GM23338 (cell line): ENCODE data around the gene MRPL38. TPM values are rescaled to one million over a fixed set of nuclear protein-coding genes. Genes with fewer than 3 reads are reported as not detected.

Source experiments
- ATAC-seq: fragments of 200-7000 bp; cut with Tn5 transposase; 3 replicates; pipeline ENCODE4 v1.9.1; 2020
- DNase-seq: peaks from one replicate; pipeline ENCODE4 v3.0.0-alpha.2; 2015; ENCODE audit warnings: low spot score
- H2AFZ ChIP-seq: fragments of 200-600 bp; sonication (generic); 2 replicates; pipeline ENCODE4 v1.8.0; 2016; ENCODE audit warnings: antibody characterized with exemption, mild to moderate bottlenecking, moderate library complexity
- H3F3A ChIP-seq: fragments of 200-600 bp; sonication (generic); replicated peaks from 2 replicates; pipeline ENCODE4 v1.8.0; 2017; ENCODE audit warnings: antibody characterized with exemption, mixed run types, low read depth
- H3K27ac ChIP-seq: fragments of 200-600 bp; sonication (generic); 2 replicates; pipeline ENCODE4 v1.6.1; 2016; ENCODE audit warnings: low read depth
- H3K27me3 ChIP-seq: fragments of 200-600 bp; sonication (generic); 2 replicates; pipeline ENCODE4 v1.8.0; 2016; ENCODE audit warnings: mild to moderate bottlenecking, mixed run types, moderate library complexity; ENCODE audit not compliant: insufficient read depth
- H3K36me3 ChIP-seq: fragments of 200-600 bp; sonication (generic); 2 replicates; pipeline ENCODE4 v1.8.0; 2016; ENCODE audit warnings: mild to moderate bottlenecking; ENCODE audit not compliant: insufficient read depth
- H3K4me1 ChIP-seq: fragments of 200-600 bp; sonication (generic); 2 replicates; pipeline ENCODE4 v1.8.0; 2016; ENCODE audit warnings: mild to moderate bottlenecking, moderate library complexity; ENCODE audit not compliant: insufficient read depth
- H3K4me2 ChIP-seq: fragments of 200-600 bp; sonication (generic); 2 replicates; pipeline ENCODE4 v1.7.1; 2017; ENCODE audit warnings: mixed run types
- H3K4me3 ChIP-seq: fragments of 200-600 bp; sonication (generic); 2 replicates; pipeline ENCODE4 v1.6.1; 2016; ENCODE audit warnings: mixed run types
- H3K79me2 ChIP-seq: fragments of 200-600 bp; sonication (generic); replicated peaks from 2 replicates; pipeline ENCODE4 v1.8.0; 2017; ENCODE audit warnings: mild to moderate bottlenecking; ENCODE audit not compliant: insufficient read depth
- H3K9me2 ChIP-seq: fragments of 200-600 bp; sonication (generic); 2 replicates; pipeline ENCODE4 v1.8.0; 2017; ENCODE audit not compliant: insufficient read depth
- H4K20me1 ChIP-seq: fragments of 200-600 bp; sonication (generic); replicated peaks from 2 replicates; pipeline ENCODE4 v1.8.0; 2017; ENCODE audit warnings: mild to moderate bottlenecking; ENCODE audit not compliant: insufficient read depth
- H3K27ac Mint-ChIP-seq: 2 replicates; pipeline ENCODE4 v1.8.0; 2020; ENCODE audit warnings: inconsistent platforms, mild to moderate bottlenecking, moderate library complexity, mixed read lengths
- H3K27me3 Mint-ChIP-seq: 3 replicates; pipeline ENCODE4 v1.8.0; 2022; ENCODE audit warnings: low read depth, mild to moderate bottlenecking, moderate library complexity, mixed read lengths, inconsistent platforms; ENCODE audit not compliant: insufficient read depth, poor library complexity
- H3K36me3 Mint-ChIP-seq: 3 replicates; pipeline ENCODE4 v1.8.0; 2021; ENCODE audit warnings: low read depth, mild to moderate bottlenecking, inconsistent platforms, moderate library complexity, mixed read lengths
- H3K4me1 Mint-ChIP-seq: 3 replicates; pipeline ENCODE4 v1.8.0; 2020; ENCODE audit warnings: mild to moderate bottlenecking, inconsistent platforms, mixed read lengths
- H3K4me3 Mint-ChIP-seq: 3 replicates; pipeline ENCODE4 v1.8.0; 2021; ENCODE audit warnings: moderate library complexity, mild to moderate bottlenecking, inconsistent platforms, mixed read lengths
- H3K9me3 Mint-ChIP-seq: 3 replicates; pipeline ENCODE4 v1.8.0; 2020; ENCODE audit warnings: moderate library complexity, mild to moderate bottlenecking, inconsistent platforms, mixed read lengths
- CREB1 ChIP-seq: fragments of 250-450 bp; sonication (Bioruptor Pico); IDR thresholded peaks from 2 replicates; pipeline ENCODE4 v1.5.0; 2020; ENCODE audit warnings: low read depth, mild to moderate bottlenecking, moderate library complexity
- EZH2 ChIP-seq: fragments of 200-600 bp; sonication (generic); IDR thresholded peaks from one replicate; pipeline ENCODE4 v1.8.0; 2017; ENCODE audit warnings: antibody characterized with exemption, mild to moderate bottlenecking, low read depth; ENCODE audit not compliant: unreplicated experiment
- EZH2phosphoT487 ChIP-seq: fragments of 200-600 bp; sonication (generic); IDR thresholded peaks from one replicate; pipeline ENCODE4 v1.8.1; 2018; ENCODE audit warnings: antibody characterized with exemption; ENCODE audit not compliant: unreplicated experiment
- JUNB ChIP-seq: IDR thresholded peaks from one replicate; pipeline ENCODE4 v1.6.1; 2016; ENCODE audit warnings: antibody characterized with exemption; ENCODE audit not compliant: unreplicated experiment
- NANOG ChIP-seq: IDR thresholded peaks from 2 replicates; pipeline ENCODE4 v1.6.1; 2016; ENCODE audit warnings: antibody characterized with exemption, borderline replicate concordance
- POLR2AphosphoS5 ChIP-seq: IDR thresholded peaks from 2 replicates; pipeline ENCODE4 v1.6.1; 2016; ENCODE audit warnings: antibody characterized with exemption, low read depth
- STAT1 ChIP-seq: IDR thresholded peaks from one replicate; pipeline ENCODE4 v1.6.1; 2016; ENCODE audit warnings: antibody characterized with exemption; ENCODE audit not compliant: unreplicated experiment
- ZNF114 ChIP-seq: fragments of 250-450 bp; sonication (Bioruptor Pico); IDR thresholded peaks from 2 replicates; pipeline ENCODE4 v1.5.0; 2020; ENCODE audit warnings: mild to moderate bottlenecking, moderate library complexity
- ZNF331 ChIP-seq: fragments of 250-450 bp; sonication (Bioruptor Pico); IDR thresholded peaks from 2 replicates; pipeline ENCODE4 v1.5.0; 2020; ENCODE audit warnings: low read depth, mild to moderate bottlenecking, moderate library complexity
- polyA plus RNA-seq: library from polyadenylated mRNA; unstranded; fragments of >200 nt; fragmentation: Nextera tagmentation; extraction: Ambion mirVana; gene quantifications from 2 replicates; pipeline ENCODE4 v1.2.1, GENCODE V29; 2016
- total RNA-seq: library from RNA; depleted of rRNA; stranded (reverse); fragments of >200 nt; shearing (Covaris generic); gene quantifications from 2 replicates; pipeline ENCODE4 v1.2.3, GENCODE V29; 2014
- TF ChIP-seq, protein P1 (sequence below): IDR thresholded peaks from one replicate; pipeline ENCODE4 v1.6.1; 2018; ENCODE audit warnings: antibody characterized with exemption; ENCODE audit not compliant: unreplicated experiment
- TF ChIP-seq, protein P2 (sequence below): IDR thresholded peaks from 2 replicates; pipeline ENCODE4 v1.6.1; 2016; ENCODE audit warnings: antibody characterized with exemption
- TF ChIP-seq, protein P3 (sequence below): fragments of 250-450 bp; sonication (Bioruptor Pico); IDR thresholded peaks from 2 replicates; pipeline ENCODE4 v1.5.0; 2020; ENCODE audit warnings: mild to moderate bottlenecking, moderate library complexity
- TF ChIP-seq, protein P4 (sequence below), 2 experiments: fragments of 200-600 bp in 1 of 2; sonication (generic) in 1 of 2; conservative IDR thresholded peaks; 2 replicates each; pipeline versions ENCODE4 v1.5.1 to v1.6.1; 2016 to 2017; ENCODE audit warnings: antibody characterized with exemption in 2 of 2, low read depth in 2 of 2, mild to moderate bottlenecking in 2 of 2, moderate library complexity in 1 of 2

Gene MRPL38
- total and polyA plus RNA-seq, 2 experiments from 2014 or later, result 63.6 to 90.0 TPM

DNA sequence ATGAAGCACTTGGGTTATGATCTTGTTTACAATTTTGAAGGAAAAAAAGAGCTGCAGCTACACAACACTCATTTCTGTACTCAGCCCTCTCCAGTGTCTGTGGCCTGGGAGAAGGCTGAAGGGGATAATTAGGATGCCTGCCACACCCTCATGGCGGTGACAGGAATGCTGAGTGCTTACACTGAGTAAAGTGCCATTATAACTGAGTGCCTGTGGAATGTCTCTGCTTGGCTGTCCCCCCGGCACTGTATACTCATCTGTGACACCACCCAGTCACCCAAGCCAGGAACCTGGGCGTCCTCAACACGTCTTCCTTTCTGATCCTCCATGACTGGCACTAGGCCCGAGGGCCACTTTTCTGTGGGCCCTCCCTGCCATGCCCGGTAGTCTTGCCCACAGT lies 3.5 kb upstream of the MRPL38 start:
- no peaks in the 10 kb centered on the region for H3K9me3 Mint-ChIP-seq
- H3K4me2 ChIP-seq, result no peak overlapping the region
- peaks cover 7% of the 10 kb centered on the region for H3K4me1 ChIP-seq
- no peak overlapping the region for H3K27ac ChIP-seq
- H3K27me3 ChIP-seq, result no peaks in the 10 kb centered on the region
- ATAC-seq, result no peak
- no peaks in the 10 kb centered on the region for H3K9me2 ChIP-seq
- no peak overlapping the region for H2AFZ ChIP-seq
- H3K4me1 Mint-ChIP-seq, result no peaks in the 10 kb centered on the region; the same call in 2 of the 3 replicates
- peaks cover 2% of the 10 kb centered on the region; the same call in 2 of the 3 replicates for H3K36me3 Mint-ChIP-seq
- DNase-seq, result no peak
- H3K36me3 ChIP-seq, result no peaks in the 10 kb centered on the region
- no peak overlapping the region for H3K4me3 ChIP-seq
- peaks cover 11% of the 10 kb centered on the region for H3K79me2 ChIP-seq
- no peak for TF ChIP-seq ZNF114 (CRISPR knock-in tag)
- TF ChIP-seq EZH2phosphoT487, result no peak
- TF ChIP-seq STAT1, result no peak
- TF ChIP-seq, protein P1, sequence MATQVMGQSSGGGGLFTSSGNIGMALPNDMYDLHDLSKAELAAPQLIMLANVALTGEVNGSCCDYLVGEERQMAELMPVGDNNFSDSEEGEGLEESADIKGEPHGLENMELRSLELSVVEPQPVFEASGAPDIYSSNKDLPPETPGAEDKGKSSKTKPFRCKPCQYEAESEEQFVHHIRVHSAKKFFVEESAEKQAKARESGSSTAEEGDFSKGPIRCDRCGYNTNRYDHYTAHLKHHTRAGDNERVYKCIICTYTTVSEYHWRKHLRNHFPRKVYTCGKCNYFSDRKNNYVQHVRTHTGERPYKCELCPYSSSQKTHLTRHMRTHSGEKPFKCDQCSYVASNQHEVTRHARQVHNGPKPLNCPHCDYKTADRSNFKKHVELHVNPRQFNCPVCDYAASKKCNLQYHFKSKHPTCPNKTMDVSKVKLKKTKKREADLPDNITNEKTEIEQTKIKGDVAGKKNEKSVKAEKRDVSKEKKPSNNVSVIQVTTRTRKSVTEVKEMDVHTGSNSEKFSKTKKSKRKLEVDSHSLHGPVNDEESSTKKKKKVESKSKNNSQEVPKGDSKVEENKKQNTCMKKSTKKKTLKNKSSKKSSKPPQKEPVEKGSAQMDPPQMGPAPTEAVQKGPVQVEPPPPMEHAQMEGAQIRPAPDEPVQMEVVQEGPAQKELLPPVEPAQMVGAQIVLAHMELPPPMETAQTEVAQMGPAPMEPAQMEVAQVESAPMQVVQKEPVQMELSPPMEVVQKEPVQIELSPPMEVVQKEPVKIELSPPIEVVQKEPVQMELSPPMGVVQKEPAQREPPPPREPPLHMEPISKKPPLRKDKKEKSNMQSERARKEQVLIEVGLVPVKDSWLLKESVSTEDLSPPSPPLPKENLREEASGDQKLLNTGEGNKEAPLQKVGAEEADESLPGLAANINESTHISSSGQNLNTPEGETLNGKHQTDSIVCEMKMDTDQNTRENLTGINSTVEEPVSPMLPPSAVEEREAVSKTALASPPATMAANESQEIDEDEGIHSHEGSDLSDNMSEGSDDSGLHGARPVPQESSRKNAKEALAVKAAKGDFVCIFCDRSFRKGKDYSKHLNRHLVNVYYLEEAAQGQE, result no peak
- TF ChIP-seq, protein P2, sequence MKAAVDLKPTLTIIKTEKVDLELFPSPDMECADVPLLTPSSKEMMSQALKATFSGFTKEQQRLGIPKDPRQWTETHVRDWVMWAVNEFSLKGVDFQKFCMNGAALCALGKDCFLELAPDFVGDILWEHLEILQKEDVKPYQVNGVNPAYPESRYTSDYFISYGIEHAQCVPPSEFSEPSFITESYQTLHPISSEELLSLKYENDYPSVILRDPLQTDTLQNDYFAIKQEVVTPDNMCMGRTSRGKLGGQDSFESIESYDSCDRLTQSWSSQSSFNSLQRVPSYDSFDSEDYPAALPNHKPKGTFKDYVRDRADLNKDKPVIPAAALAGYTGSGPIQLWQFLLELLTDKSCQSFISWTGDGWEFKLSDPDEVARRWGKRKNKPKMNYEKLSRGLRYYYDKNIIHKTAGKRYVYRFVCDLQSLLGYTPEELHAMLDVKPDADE, result no peak
- TF ChIP-seq, protein P3, sequence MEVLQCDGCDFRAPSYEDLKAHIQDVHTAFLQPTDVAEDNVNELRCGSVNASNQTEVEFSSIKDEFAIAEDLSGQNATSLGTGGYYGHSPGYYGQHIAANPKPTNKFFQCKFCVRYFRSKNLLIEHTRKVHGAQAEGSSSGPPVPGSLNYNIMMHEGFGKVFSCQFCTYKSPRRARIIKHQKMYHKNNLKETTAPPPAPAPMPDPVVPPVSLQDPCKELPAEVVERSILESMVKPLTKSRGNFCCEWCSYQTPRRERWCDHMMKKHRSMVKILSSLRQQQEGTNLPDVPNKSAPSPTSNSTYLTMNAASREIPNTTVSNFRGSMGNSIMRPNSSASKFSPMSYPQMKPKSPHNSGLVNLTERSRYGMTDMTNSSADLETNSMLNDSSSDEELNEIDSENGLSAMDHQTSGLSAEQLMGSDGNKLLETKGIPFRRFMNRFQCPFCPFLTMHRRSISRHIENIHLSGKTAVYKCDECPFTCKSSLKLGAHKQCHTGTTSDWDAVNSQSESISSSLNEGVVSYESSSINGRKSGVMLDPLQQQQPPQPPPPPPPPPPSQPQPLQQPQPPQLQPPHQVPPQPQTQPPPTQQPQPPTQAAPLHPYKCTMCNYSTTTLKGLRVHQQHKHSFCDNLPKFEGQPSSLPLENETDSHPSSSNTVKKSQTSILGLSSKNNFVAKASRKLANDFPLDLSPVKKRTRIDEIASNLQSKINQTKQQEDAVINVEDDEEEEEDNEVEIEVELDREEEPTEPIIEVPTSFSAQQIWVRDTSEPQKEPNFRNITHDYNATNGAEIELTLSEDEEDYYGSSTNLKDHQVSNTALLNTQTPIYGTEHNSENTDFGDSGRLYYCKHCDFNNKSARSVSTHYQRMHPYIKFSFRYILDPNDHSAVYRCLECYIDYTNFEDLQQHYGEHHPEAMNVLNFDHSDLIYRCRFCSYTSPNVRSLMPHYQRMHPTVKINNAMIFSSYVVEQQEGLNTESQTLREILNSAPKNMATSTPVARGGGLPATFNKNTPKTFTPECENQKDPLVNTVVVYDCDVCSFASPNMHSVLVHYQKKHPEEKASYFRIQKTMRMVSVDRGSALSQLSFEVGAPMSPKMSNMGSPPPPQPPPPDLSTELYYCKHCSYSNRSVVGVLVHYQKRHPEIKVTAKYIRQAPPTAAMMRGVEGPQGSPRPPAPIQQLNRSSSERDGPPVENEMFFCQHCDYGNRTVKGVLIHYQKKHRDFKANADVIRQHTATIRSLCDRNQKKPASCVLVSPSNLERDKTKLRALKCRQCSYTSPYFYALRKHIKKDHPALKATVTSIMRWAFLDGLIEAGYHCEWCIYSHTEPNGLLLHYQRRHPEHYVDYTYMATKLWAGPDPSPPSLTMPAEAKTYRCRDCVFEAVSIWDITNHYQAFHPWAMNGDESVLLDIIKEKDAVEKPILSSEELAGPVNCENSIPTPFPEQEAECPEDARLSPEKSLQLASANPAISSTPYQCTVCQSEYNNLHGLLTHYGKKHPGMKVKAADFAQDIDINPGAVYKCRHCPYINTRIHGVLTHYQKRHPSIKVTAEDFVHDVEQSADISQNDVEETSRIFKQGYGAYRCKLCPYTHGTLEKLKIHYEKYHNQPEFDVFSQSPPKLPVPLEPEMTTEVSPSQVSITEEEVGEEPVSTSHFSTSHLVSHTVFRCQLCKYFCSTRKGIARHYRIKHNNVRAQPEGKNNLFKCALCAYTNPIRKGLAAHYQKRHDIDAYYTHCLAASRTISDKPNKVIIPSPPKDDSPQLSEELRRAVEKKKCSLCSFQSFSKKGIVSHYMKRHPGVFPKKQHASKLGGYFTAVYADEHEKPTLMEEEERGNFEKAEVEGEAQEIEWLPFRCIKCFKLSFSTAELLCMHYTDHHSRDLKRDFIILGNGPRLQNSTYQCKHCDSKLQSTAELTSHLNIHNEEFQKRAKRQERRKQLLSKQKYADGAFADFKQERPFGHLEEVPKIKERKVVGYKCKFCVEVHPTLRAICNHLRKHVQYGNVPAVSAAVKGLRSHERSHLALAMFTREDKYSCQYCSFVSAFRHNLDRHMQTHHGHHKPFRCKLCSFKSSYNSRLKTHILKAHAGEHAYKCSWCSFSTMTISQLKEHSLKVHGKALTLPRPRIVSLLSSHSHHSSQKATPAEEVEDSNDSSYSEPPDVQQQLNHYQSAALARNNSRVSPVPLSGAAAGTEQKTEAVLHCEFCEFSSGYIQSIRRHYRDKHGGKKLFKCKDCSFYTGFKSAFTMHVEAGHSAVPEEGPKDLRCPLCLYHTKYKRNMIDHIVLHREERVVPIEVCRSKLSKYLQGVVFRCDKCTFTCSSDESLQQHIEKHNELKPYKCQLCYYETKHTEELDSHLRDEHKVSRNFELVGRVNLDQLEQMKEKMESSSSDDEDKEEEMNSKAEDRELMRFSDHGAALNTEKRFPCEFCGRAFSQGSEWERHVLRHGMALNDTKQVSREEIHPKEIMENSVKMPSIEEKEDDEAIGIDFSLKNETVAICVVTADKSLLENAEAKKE (CRISPR knock-in tag), result no peak
- TF ChIP-seq NANOG, result no peak
- TF ChIP-seq, protein P4, sequence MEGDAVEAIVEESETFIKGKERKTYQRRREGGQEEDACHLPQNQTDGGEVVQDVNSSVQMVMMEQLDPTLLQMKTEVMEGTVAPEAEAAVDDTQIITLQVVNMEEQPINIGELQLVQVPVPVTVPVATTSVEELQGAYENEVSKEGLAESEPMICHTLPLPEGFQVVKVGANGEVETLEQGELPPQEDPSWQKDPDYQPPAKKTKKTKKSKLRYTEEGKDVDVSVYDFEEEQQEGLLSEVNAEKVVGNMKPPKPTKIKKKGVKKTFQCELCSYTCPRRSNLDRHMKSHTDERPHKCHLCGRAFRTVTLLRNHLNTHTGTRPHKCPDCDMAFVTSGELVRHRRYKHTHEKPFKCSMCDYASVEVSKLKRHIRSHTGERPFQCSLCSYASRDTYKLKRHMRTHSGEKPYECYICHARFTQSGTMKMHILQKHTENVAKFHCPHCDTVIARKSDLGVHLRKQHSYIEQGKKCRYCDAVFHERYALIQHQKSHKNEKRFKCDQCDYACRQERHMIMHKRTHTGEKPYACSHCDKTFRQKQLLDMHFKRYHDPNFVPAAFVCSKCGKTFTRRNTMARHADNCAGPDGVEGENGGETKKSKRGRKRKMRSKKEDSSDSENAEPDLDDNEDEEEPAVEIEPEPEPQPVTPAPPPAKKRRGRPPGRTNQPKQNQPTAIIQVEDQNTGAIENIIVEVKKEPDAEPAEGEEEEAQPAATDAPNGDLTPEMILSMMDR (conservative IDR thresholded peaks at IDR 0.05; ENCODE audit: low read depth in 2 of 2), result no peak
- no peak for TF ChIP-seq POLR2AphosphoS5
- TF ChIP-seq JUNB, result no peak
- TF ChIP-seq EZH2, result no peak
- TF ChIP-seq CREB1, result no peak
- TF ChIP-seq ZNF331, result no peak
- peaks cover 8% of the 10 kb centered on the region for H3K27me3 Mint-ChIP-seq
- no peak overlapping the region for H3K4me3 Mint-ChIP-seq
- 0 out of 2 replicates have a peak overlapping the region, but pooled peaks have one; percentile 73 for H3K27ac Mint-ChIP-seq
- peaks cover 14% of the 10 kb centered on the region; the same call in 1 of the 2 replicates for H3F3A ChIP-seq
- H4K20me1 ChIP-seq, result peaks cover 6% of the 10 kb centered on the region; the same call in 1 of the 2 replicates
